GM12875 (cell line): ENCODE results near the gene RNF32.

Source experiments
- H3K4me3 ChIP-seq: one replicate; pipeline ENCODE4 v1.5.1; 2011; ENCODE audit warnings: low read depth, low read length, control low read depth
- CTCF ChIP-seq: IDR thresholded peaks from 2 replicates; pipeline ENCODE4 v1.5.1; 2011; ENCODE audit warnings: low read depth, mild to moderate bottlenecking, control low read depth, inconsistent platforms, low read length, moderate library complexity, borderline replicate concordance; ENCODE audit not compliant: insufficient read depth

The RNF32 gene

GRCh38 chr7:156652886-156653568 lies 12.5 kb downstream of the RNF32 start:
- no peak for TF ChIP-seq CTCF
- H3K4me3 ChIP-seq, result no peak overlapping the region

- H3K4me3 ChIP-seq, result no peak overlapping the region
- TF ChIP-seq CTCF, result no peak
Measured at GRCh38 chr7:156654511-156655234, 14.1 kb downstream of the RNF32 start.

GRCh38 chr7:156655251-156655650 lies 14.7 kb downstream of the RNF32 start:
- TF ChIP-seq CTCF, result no peak

GRCh38 chr7:156655983-156656382 lies 15.4 kb downstream of the RNF32 start:
- H3K4me3 ChIP-seq, result no peak overlapping the region
- TF ChIP-seq CTCF, result no peak

More at GRCh38 chr7:156655251-156655650, 14.7 kb downstream of the RNF32 start:
- H3K4me3 ChIP-seq, result no peak overlapping the region

- H3K4me3 ChIP-seq, result no peak overlapping the region
- no peak for TF ChIP-seq CTCF
Measured at GRCh38 chr7:156656598-156656997, 16.0 kb downstream of the RNF32 start.

GRCh38 chr7:156657681-156658080 lies 17.1 kb downstream of the RNF32 start:
- no peak for TF ChIP-seq CTCF
- no peak overlapping the region for H3K4me3 ChIP-seq

- H3K4me3 ChIP-seq, result no peak overlapping the region
- TF ChIP-seq CTCF, result no peak
Measured at GRCh38 chr7:156659203-156659602, 18.6 kb downstream of the RNF32 start.
